ENCODE data around the gene HSD17B8.

The HSD17B8 gene

DNA sequence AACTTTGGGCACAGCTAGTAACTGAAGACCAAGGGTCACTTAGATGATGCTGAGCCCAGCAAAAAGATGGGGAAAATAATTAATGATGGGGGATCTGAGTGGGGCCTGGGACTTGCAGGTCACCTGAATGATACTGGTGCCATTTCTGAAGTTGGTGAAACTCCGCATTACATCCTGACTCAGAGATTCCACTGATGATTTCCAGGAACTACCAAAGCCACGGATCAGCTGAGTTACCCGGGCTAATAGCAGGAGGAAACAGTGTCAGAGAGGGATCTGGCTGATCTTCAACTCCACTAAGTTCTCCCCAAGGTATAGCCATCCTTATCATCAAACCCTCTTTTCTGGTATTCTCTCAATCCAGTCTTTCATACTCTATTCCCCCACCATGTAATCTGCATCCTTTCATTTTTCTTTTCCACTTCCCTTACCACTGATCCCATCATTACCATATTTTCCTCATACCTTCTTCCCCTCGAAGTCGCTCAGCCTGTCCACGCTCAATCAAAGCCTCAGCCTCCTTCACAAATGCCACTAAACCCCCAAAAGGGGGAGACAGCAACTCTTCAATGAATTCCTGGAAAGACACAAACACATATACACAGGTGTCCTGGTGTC lies 47.0 kb downstream of the HSD17B8 start:
- POLR2A ChIA-PET: interaction anchor here (0.6 kb wide), 1 partner anchor 9 kb away, joined by 6 read pairs; no protein-coding TSS in a partner anchor
- DNase-seq (ENCODE audit: extremely low spot score): no peak
- CTCF ChIA-PET: interaction anchor here (1.4 to 7.7 kb wide), 3 partner anchors 9 to 16 kb away, joined by 4 to 82 read pairs (median 81); partner anchors contain the start of genes RPS18 and VPS52
- TF ChIP-seq, protein P1, sequence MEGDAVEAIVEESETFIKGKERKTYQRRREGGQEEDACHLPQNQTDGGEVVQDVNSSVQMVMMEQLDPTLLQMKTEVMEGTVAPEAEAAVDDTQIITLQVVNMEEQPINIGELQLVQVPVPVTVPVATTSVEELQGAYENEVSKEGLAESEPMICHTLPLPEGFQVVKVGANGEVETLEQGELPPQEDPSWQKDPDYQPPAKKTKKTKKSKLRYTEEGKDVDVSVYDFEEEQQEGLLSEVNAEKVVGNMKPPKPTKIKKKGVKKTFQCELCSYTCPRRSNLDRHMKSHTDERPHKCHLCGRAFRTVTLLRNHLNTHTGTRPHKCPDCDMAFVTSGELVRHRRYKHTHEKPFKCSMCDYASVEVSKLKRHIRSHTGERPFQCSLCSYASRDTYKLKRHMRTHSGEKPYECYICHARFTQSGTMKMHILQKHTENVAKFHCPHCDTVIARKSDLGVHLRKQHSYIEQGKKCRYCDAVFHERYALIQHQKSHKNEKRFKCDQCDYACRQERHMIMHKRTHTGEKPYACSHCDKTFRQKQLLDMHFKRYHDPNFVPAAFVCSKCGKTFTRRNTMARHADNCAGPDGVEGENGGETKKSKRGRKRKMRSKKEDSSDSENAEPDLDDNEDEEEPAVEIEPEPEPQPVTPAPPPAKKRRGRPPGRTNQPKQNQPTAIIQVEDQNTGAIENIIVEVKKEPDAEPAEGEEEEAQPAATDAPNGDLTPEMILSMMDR (IDR thresholded peaks at IDR 0.05; ENCODE audit: control extremely low read depth, extremely low read depth, low read depth, missing control alignments): no peak

DNA sequence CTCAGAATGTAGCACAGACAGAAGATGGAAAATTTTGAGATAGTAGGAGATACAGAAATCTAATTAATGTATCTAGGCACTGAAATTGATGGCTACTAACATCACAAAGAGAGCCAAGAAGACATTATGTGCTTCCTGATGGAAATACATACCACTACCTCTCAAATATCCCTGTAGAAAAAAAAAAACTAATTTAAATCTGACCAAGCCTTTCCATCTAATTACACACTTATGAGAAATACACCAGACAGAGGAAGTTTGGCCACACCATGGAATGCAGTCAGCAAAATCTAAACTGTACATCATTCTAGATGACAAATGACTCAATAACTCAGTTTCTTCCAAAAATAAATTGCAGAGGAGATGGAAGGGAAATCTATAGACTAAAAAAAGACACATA lies 48.3 kb downstream of the HSD17B8 start:
- DNase-seq (ENCODE audit: extremely low spot score): no peak
- TF ChIP-seq, protein P1 (IDR thresholded peaks at IDR 0.05; ENCODE audit: control extremely low read depth, extremely low read depth, low read depth, missing control alignments): no peak
- CTCF ChIA-PET: no interaction called here
- POLR2A ChIA-PET: no interaction called here

DNA sequence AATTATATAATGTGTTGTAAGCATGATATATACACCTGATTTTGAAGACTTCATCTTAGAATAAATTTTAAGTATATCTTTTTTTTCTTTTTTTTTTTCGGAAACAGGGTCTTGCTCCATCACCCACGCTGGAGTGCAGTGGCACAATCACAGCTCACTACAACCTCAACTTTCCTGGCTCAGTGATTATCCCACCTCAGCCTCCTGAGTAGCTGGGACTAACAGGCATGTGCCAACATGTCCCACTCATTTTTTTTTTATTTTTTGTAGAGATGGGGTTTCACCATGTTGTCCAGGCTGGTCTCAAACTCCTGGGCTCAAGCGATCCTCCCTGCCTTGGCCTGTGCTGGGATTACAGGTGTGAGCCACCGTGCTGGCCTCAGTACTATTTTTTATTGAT lies 50.1 kb downstream of the HSD17B8 start:
- POLR2A ChIA-PET: interaction anchor here (0.6 to 0.8 kb wide), 3 partner anchors 17 to 1726 kb away, joined by 3 to 13 read pairs (median 11); partner anchors contain the start of genes MCCD1, RPS18 and VPS52
- DNase-seq (ENCODE audit: extremely low spot score): no peak
- CTCF ChIA-PET: interaction anchor here (0.8 kb wide), 1 partner anchor 80 kb away, joined by 3 read pairs; no protein-coding TSS in a partner anchor
- TF ChIP-seq, protein P1 (IDR thresholded peaks at IDR 0.05; ENCODE audit: control extremely low read depth, extremely low read depth, low read depth, missing control alignments): no peak
